ENCODE results near the gene METTL15. TPM values are rescaled to one million over a fixed set of nuclear protein-coding genes. Genes with fewer than 3 reads are reported as not detected.

METTL15 gene
- total and polyA plus RNA-seq, 2 of the 8 experiments (the other 6 are each of a cell fraction or from before 2014, with no cell fraction given): 5.4 to 10.5 TPM

- no peak overlapping the region for H2AFZ ChIP-seq (ENCODE audit: low read length)
- no peak overlapping the region for H4K8ac ChIP-seq (ENCODE audit: extremely low read depth, insufficient read depth, low read length)
- H2BK120ac ChIP-seq (replicated peaks; ENCODE audit: low read depth, low read length): no peak overlapping the region
- H3K27me3 ChIP-seq (replicated peaks in 1 of 4; ENCODE audit: control insufficient read depth in 3 of 4, extremely low read depth in 1 of 4, insufficient read depth in 3 of 4, low read length in 3 of 4): no peaks in the 10 kb centered on the region
- H3K14ac ChIP-seq (ENCODE audit: insufficient read length): no peak overlapping the region
- H3K36me3 ChIP-seq (ENCODE audit: control insufficient read depth in 2 of 4, insufficient read depth in 4 of 4, low read length in 3 of 4): no peaks in the 10 kb centered on the region
- DNase-seq (ENCODE audit: low read depth in 1 of 2, low spot score in 2 of 2) (no peak), FAIRE-seq (no peak)
- WGBS, 2 experiments (ENCODE audit: extremely low coverage in 1 of 2, insufficient coverage in 1 of 2, insufficient read length in 1 of 2, insufficient replicate concordance in 2 of 2, low coverage in 1 of 2, low lambda C conversion rate in 2 of 2, missing lambda C conversion rate in 1 of 2): 92% methylated on average over 2 of the region's 2 CpGs; no CpG with 5 or more reads in 1 of the 2 experiments
- H3K18ac ChIP-seq (ENCODE audit: extremely low read depth, low read length): no peak overlapping the region
- no peaks in the 10 kb centered on the region for H3K23me2 ChIP-seq (ENCODE audit: low read depth, low read length)
- no peak overlapping the region for H2BK20ac ChIP-seq (ENCODE audit: low read length)
- H2BK5ac ChIP-seq (ENCODE audit: low read depth, low read length): no peak overlapping the region
- no peak overlapping the region for H3K56ac ChIP-seq (replicated peaks; ENCODE audit: insufficient read length, low read depth, low read length)
- no peak overlapping the region for H4K91ac ChIP-seq (replicated peaks; ENCODE audit: insufficient read length, low read length)
- no peak overlapping the region for H3K4me3 ChIP-seq (ENCODE audit: extremely low read depth in 1 of 4, insufficient read depth in 2 of 4, low read depth in 3 of 4, low read length in 4 of 4)
- H3K9me3 ChIP-seq (ENCODE audit: insufficient read depth in 2 of 2, low read depth in 1 of 2, low read length in 1 of 2): 0 out of 4 replicates have a peak, but pooled peaks cover 0 to under 1% of the 10 kb centered on the region in 2 experiments
- H2AK5ac ChIP-seq (ENCODE audit: low read depth, low read length): no peak overlapping the region
- no peaks in the 10 kb centered on the region for H3K4me1 ChIP-seq (replicated peaks in 1 of 4; ENCODE audit: control insufficient read depth in 3 of 4, insufficient read depth in 4 of 4, low read length in 3 of 4)
- H4K5ac ChIP-seq (ENCODE audit: insufficient read length, low read depth, low read length): no peak overlapping the region
- H3K79me2 ChIP-seq (ENCODE audit: control insufficient read depth in 1 of 2, insufficient read depth in 2 of 2, low read length in 2 of 2): no peaks in the 10 kb centered on the region
- H4K20me1 ChIP-seq (replicated peaks in 1 of 2; ENCODE audit: control insufficient read depth in 1 of 2, insufficient read depth in 2 of 2, low read length in 2 of 2): peaks cover 0 to 1% of the 10 kb centered on the region in 2 experiments
- H3K27ac ChIP-seq (ENCODE audit: low read depth, low read length): no peak overlapping the region
- CTCF ChIA-PET (ENCODE audit: partially characterized antibody): interaction anchor here (0.6 to 1.3 kb wide), 3 partner anchors 11 to 947 kb away, joined by 3 to 4 read pairs (median 3); no protein-coding TSS in a partner anchor
- no peak overlapping the region for H3K4me2 ChIP-seq (ENCODE audit: insufficient read depth in 1 of 2, low read depth in 2 of 2, low read length in 2 of 2)
- H3K9ac ChIP-seq (replicated peaks in 1 of 4; ENCODE audit: extremely low read depth in 1 of 4, low read depth in 3 of 4, low read length in 3 of 4): no peak overlapping the region
- H3K23ac ChIP-seq (ENCODE audit: insufficient read length): no peak overlapping the region
- POLR2A ChIA-PET (ENCODE audit: partially characterized antibody): no interaction called here
- H3K4ac ChIP-seq (replicated peaks; ENCODE audit: insufficient read length, low read depth, low read length): no peak overlapping the region
- H2BK15ac ChIP-seq (ENCODE audit: low read length): no peak overlapping the region
- no peaks in the 10 kb centered on the region for H3K79me1 ChIP-seq (ENCODE audit: low read depth, low read length)
- no peak overlapping the region for H2BK12ac ChIP-seq (ENCODE audit: low read depth, low read length)
- TF ChIP-seq CTBP2 (IDR thresholded peaks at IDR 0.05; ENCODE audit: borderline replicate concordance, insufficient read depth, insufficient read length, low read length) (no peak), CBX5 (IDR thresholded peaks at IDR 0.05; ENCODE audit: low read depth, low read length) (no peak), PHF8 (conservative IDR thresholded peaks at IDR 0.05; ENCODE audit: low read depth, low read length) (no peak), SP1 (IDR thresholded peaks at IDR 0.05; ENCODE audit: low read depth, low read length) (no peak), CREB1 (IDR thresholded peaks at IDR 0.05) (no peak), ATF3 (IDR thresholded peaks at IDR 0.05; ENCODE audit: insufficient read depth, low read depth, low read length) (no peak), KDM4A (IDR thresholded peaks at IDR 0.05; ENCODE audit: low read depth, low read length, severe bottlenecking) (no peak), GTF2F1 (IDR thresholded peaks at IDR 0.05; ENCODE audit: borderline replicate concordance, low read depth, low read length) (no peak), CHD2 (IDR thresholded peaks at IDR 0.05; ENCODE audit: low read length) (no peak), USF2 (IDR thresholded peaks at IDR 0.05; ENCODE audit: low read length) (no peak), BRCA1 (IDR thresholded peaks at IDR 0.05; ENCODE audit: low read depth, low read length) (no peak), SIX5 (IDR thresholded peaks at IDR 0.05; ENCODE audit: low read depth, low read length) (no peak), TEAD4 (IDR thresholded peaks at IDR 0.05; ENCODE audit: low read depth, low read length) (no peak), ASH2L (IDR thresholded peaks at IDR 0.05; ENCODE audit: low read length) (no peak)
Measured at GRCh38 chr11:28243581-28243980, 135.4 kb downstream of the METTL15 start.
